ENCODE data around the gene AQP6.
"Not testable (repeated sequence)": the region's sequence is repeated elsewhere in the genome, so short reads cannot be mapped to it uniquely, and the experiment has no call there.

Gene AQP6

DNA sequence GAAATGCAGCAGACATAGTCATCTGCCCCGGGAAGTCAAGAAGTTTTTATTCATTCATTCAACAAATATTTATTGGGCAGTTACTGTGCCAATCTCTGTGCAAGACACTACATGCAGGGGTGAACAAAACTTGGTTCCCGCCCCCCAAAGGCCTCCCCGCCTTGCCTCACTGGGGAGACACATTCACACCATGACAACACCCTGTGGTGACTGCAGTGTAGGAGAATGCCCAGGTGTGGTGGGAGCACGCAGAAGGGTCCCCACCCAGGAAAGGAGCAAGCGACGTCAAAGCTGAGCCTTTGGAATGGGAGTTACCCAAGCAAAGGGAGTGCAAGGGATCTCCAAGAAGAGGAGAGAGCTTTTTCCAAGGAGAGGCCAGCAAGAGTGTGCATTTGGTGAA, 1.6 kb upstream of the AQP6 start:
- no peak for DNase-seq

DNA sequence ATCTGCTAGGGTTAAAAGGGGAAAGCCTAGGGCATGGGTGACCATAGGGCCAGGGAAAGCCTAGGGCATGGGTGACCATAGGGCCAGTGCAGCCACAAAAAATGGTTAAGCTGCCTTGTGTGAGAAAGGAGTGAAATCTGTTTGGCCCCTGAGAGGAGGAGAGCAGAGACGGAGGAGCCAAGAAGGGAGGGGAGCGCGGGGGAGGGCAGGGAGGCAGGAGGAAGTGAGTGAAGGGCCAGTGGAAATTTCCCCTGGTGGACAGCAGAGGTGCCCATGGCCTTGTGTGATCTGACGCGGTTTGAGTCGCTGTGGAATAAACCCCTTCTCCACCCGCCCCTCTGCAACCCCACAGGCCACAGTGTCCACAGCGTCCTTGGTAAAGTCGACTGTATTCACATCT, 618 bp upstream of the AQP6 start:
- DNase-seq = no peak

DNA sequence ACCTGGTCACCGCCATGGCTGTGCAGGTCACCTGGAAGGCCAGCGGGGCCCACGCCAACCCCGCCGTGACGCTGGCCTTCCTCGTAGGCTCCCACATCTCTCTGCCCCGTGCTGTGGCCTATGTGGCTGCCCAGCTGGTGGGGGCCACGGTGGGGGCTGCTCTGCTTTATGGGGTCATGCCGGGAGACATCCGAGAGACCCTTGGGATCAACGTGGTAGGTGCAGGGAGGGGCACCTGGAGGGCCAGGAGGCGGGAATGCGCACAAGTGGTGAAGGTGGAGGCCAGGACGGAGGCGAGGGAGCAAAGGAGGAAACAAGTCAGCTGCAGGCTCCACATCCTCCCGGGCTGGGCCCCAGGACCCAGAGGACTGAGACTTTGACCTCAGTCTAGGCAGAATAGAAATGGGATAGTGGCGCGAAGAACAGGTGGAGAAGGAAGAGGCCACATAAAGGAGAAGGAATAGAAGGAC, 649 bp downstream of the AQP6 start:
- DNase-seq = no peak

- no peak for DNase-seq
Observed at GRCh38 chr12:49974231-49974675, 1.5 kb downstream of the AQP6 start.

DNA sequence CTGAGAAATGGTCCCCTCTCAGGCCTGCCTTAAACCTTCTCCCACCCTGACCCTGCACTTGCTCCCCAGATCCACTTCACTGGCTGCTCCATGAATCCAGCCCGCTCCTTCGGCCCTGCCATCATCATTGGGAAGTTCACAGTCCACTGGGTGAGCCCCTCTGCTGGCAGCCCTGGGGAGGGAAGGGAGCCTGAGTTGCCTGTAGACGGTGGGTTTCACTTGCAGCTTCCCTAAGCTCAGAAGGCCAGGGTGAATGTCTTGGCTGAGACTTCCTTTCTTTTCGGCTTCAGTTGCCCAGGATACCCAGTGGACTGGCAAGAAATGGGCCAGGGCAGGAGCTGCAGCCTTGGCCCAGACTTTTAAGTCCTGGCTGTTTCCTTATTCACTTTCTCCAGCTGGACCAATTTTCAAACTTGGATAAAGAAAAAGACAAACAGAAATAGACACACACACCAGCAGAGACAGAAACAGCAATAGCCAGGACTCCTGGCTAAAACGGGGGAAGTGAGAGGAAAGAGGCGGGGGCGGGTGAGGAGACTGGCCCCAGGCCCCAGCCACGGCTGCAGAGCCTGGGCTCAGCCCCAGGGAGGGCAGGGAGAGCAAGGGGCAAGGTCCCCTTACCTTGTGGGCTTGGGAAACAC, 2.0 kb downstream of the AQP6 start:
- DNase-seq = no peak

DNA sequence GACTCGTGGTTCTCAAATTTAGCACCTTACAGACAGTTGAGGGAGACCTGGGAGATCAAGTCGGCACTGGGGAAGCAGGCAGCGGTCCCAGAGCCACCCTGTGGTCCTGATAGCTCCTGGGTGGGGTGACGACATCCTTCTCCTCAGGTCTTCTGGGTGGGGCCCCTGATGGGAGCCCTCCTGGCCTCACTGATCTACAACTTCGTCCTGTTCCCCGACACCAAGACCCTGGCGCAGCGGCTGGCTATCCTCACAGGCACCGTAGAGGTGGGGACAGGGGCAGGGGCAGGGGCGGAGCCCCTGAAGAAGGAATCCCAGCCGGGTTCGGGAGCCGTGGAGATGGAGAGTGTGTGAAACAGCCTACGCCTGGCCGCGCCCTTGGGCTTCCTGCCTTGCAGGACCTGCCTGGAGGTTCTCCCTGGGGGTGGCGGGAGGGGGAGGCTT, 2.6 kb downstream of the AQP6 start:
- no peak for DNase-seq

- no peak for DNase-seq
Observed at GRCh38 chr12:49976557-49976956, 3.8 kb downstream of the AQP6 start.

- no peak for DNase-seq
Observed at GRCh38 chr12:49978125-49978524, 5.4 kb downstream of the AQP6 start.

DNA sequence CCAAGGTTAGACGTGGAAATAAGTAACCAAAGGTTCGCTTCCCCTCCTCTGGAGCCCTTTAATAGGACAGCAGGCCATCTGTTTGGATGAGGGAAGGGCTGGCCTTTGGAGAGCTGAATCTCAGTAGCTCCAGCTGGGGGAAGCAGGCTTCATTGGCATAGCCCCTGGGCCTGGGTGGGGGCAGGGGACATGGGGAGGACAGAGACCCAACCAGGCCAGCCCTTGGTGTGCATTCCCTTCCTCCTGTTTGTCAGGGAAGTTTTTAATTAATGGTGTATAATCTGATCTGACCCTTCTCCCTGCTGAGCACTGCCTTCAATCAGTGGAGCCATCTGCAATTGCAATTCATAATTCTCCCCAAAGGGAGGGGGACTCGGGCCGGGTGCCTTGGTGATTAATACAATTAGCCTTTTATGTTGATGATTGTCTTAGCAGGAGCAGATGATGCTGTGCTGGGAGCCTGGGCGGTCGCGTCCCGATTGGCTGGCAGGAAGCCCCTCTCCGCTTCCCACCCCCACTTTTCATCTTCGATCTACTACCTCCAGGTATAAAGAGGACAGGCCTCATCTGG, 6.4 kb downstream of the AQP6 start:
- DNase-seq = no peak

GRCh38 chr12:49979791-49980190, 7.0 kb downstream of the AQP6 start:
- DNase-seq = no peak

GRCh38 chr12:49980501-49981349, 8.0 kb downstream of the AQP6 start:
- DNase-seq = no peak

DNA sequence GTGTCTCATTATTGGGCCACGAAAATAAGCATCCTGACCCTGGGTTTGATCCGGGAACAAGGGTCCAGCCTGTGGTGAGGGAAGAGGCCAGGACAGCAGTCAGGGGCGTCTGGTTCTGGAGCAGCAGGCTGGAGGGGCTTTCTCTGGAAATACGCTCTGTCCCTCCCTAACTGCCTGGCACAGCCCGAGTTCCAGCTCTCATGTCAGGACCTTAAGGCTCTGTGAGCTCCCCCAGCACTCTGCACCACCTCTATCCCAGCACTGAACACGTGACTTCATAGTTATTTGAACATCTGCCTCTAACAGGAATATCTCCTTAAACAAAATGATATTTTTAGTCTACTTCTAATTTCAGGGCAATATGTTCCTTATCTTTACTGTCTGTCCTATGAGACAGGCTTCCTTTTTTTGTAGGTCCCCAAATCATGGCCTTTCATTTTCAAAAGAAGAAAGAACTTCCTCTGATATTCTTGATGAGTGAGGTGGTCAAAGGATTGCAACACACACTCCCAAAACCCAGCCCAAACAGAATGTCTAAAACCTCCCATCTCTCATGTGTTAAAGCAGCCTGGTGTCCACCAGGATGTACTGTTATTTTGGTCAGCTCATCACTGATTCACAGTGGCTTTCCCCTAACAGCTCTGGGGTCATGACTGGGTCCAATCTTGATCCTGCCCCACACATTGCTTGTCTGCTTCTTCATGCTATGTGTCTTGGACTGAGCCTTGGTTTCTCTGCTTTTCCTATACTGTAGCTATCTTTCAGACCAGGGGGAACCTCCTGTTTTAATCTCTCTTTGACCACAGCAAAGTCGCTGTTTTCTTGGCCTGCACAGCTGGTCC, 9.7 kb downstream of the AQP6 start:
- no peak for DNase-seq

DNA sequence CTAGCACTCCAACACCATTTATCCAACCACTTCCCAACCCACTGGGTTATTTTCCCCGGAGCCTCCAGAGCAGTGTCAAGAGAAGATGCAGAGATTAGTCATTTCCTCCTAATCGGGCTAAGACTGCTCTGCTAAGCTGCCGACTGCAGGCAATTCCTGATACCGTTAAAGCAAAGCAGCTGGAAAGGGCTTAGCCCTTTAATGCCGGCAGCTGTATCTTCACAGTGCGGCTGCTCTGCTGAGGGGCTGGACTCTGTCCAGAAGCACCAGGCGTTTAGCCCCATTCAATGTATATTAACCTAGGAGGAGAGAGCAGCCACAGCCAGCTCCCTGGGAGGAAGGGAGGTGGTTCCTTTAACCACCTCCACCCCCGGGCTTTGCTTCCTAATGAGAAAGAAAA, 11.1 kb downstream of the AQP6 start:
- DNase-seq = no peak

DNA sequence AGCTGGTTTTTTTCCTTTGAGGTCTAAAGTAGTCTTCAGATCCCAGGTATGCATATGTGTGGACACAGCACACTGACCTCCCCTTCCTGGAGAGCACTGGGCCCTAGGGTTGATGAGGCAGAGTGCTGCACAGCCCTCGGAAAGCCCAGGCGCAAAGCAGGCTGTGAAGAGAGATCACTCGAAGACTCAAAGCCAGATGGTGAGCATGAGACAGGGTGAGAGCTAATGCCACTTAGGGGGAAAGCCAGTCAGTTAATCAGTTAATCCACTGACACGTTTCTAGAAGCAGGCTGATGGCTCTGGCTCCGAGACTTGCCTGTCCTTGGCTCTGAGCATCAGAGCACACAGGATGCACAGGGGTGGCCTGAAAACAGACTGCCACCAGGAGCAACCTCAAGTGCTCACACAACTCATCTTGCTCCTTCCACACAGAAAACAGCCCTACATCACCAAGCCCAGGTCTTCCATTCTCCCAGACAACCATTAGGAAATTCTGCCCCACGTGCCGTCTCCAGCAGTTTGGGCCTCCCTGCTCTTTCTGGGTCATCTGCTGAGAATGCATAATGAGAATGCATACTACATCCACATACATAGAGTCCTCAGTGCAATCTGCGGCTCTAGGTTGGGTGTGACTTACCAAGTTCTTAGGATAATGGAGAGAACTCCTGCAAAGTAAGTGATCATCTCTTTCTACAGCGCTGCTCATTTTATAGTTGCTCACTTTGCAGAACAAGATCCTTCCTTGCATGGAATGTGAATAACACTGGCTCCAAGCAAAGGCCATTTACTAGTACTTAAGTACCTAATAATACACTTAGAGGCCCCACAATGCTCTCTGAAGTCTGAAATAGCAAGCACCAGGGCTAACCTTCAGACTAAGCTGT, 12.0 kb downstream of the AQP6 start:
- no peak for DNase-seq

- no peak for DNase-seq
Observed at GRCh38 chr12:49985981-49986380, 13.2 kb downstream of the AQP6 start.

DNA sequence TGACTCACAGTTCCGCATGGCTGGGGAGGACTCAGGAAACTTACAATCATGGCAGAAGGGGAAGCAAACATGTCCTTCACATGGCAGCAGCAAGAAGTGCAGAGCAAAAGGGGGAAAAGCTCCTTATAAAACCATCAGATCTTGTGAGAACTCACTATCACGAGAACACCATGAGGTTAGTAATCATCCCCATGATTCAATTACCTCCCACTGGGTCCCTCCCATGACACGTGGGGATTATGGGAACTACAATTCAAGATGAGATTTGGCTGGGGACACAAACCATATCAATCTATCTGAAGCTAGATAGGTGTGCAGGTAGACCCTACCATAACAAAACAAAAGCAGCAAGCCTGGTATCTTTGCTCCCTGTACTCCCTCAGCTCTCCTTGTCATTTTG, 13.7 kb downstream of the AQP6 start:
- DNase-seq = not testable (repeated sequence)

DNA sequence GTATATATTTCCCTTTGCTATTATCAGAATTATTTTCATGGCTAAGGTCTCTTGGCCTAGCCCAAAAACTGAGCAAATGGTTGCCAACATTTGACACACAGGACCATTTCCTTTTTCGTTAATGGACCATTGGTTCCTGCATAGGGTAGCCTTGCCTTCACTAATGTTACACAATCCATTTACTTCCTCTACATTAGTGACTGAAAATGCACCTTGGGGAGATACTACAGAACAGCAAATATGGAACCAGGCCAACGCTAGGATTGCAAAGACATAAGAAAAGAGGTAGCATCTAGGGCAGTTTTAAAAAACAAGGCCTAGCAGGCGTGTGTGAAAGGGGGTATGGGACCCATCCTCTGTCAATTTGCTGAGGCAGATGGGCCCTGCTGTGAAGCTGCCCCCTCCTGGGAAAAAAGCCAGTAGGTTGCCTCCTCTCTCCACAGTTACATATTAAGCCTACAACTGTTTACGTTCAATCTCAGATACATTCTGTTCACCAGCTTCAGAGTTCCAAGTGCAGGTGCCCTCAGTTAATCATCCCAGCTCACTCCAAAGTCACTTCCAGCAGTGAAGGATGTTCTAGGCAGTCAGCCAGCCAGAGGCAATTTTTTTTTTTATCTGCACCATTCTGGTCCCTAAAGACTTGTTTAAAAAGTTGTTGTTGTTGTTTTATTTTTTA, 15.0 kb downstream of the AQP6 start:
- no peak for DNase-seq

DNA sequence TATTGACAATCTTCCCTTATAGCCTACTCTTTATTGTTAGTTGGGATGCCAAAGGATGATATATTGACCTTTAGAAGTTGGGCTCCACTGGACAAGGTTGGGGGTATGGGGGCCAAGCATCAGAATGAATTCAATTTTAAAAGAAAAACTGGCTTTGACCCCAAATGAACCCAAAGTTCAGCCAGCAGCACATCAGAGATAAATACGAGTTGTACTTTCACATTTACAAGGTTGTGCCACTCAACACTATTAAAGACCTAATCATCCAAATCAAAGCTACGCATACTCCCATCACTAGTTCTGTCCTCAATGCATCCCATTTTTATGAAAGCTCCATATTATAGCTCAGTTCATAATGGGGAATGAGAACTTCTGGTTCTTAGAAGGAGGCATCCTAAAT, 16.7 kb downstream of the AQP6 start:
- not testable (repeated sequence) for DNase-seq

DNA sequence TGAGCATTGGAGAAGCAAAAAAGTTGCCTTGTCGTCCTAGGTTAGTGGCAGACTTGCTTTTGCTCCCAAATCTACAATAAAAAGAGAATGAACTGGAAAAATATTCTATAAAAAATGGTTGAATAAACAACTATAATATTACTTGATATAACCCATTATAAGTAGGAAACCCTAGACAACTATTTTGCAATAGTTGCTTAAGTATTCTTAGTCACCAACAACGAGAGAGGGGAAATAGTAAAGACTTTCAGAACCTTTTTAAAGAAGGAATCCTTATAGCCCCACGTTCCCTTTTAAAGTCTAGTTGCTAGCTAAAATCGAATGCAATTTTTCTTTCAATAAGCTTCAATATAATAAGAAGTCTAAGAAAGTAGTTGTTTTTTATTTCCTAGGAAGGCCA, 17.5 kb downstream of the AQP6 start:
- DNase-seq = no peak

- DNase-seq = no peak
Observed at GRCh38 chr12:49998453-49998852, 25.7 kb downstream of the AQP6 start.

- DNase-seq = no peak
Observed at GRCh38 chr12:50003595-50003994, 30.8 kb downstream of the AQP6 start.

Data from activated CD4-positive, CD25-positive, alpha-beta regulatory T cell (primary cell).